ENCODE results near the gene PCDH7. TPM values are rescaled to one million over a fixed set of nuclear protein-coding genes. Genes with fewer than 3 reads are reported as not detected.

PCDH7 gene
- total RNA-seq, 3 donors from 2014 or later: 4.5 to 104 (median 10.6) TPM

GRCh38 chr4:30720661-30721184 lies 554 bp downstream of the PCDH7 start:
- H3K4me3 ChIP-seq: peak overlapping the region; percentile 6
- DNase-seq (peak in 2 of 3 donors; percentile 13 to 51), ATAC-seq (peak; percentile 5)
- H3K9me3 ChIP-seq: no peaks in the 10 kb centered on the region
- TF ChIP-seq, protein P1, sequence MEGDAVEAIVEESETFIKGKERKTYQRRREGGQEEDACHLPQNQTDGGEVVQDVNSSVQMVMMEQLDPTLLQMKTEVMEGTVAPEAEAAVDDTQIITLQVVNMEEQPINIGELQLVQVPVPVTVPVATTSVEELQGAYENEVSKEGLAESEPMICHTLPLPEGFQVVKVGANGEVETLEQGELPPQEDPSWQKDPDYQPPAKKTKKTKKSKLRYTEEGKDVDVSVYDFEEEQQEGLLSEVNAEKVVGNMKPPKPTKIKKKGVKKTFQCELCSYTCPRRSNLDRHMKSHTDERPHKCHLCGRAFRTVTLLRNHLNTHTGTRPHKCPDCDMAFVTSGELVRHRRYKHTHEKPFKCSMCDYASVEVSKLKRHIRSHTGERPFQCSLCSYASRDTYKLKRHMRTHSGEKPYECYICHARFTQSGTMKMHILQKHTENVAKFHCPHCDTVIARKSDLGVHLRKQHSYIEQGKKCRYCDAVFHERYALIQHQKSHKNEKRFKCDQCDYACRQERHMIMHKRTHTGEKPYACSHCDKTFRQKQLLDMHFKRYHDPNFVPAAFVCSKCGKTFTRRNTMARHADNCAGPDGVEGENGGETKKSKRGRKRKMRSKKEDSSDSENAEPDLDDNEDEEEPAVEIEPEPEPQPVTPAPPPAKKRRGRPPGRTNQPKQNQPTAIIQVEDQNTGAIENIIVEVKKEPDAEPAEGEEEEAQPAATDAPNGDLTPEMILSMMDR (IDR thresholded peaks at IDR 0.05): no peak
- H3K4me1 ChIP-seq (ENCODE audit: low read depth): peaks cover 40% of the 10 kb centered on the region
- intact Hi-C loops (cut with DNase I, micrococcal nuclease): no loop called here
- H3K36me3 ChIP-seq (ENCODE audit: low read depth): no peaks in the 10 kb centered on the region

- peak; percentile 69 for ATAC-seq
- DNase-seq: peak; percentile 24 to 69 (median 50)
- TF ChIP-seq, protein P1 (IDR thresholded peaks at IDR 0.05): peak; percentile 11
- intact Hi-C loops (cut with DNase I, micrococcal nuclease): no loop called here
- H3K9me3 ChIP-seq: no peaks in the 10 kb centered on the region
- H3K4me1 ChIP-seq (ENCODE audit: low read depth): peaks cover 40% of the 10 kb centered on the region
- peak overlapping the region; percentile 6 for H3K4me3 ChIP-seq
- H3K36me3 ChIP-seq (ENCODE audit: low read depth): no peaks in the 10 kb centered on the region
Measured at GRCh38 chr4:30721185-30722091, 1.3 kb downstream of the PCDH7 start.

DNA sequence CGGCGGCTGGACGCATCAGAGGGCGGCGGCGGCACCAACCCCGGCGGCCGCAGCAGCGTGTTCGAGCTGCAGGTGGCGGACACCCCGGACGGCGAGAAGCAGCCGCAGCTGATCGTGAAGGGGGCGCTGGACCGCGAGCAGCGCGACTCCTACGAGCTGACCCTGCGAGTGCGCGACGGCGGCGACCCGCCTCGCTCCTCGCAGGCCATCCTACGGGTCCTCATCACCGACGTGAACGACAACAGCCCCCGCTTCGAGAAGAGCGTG lies 1.9 kb downstream of the PCDH7 start:
- intact Hi-C loops (cut with DNase I, micrococcal nuclease): no loop called here
- no peak overlapping the region for H3K4me3 ChIP-seq
- no peaks in the 10 kb centered on the region for H3K36me3 ChIP-seq (ENCODE audit: low read depth)
- ATAC-seq: no peak
- peaks cover 40% of the 10 kb centered on the region for H3K4me1 ChIP-seq (ENCODE audit: low read depth)
- DNase-seq: peak in 1 of 3 donors; percentile 49
- TF ChIP-seq, protein P1 (IDR thresholded peaks at IDR 0.05): no peak
- no peaks in the 10 kb centered on the region for H3K9me3 ChIP-seq

- H3K4me3 ChIP-seq: no peak overlapping the region
- TF ChIP-seq, protein P1 (IDR thresholded peaks at IDR 0.05): no peak
- no peaks in the 10 kb centered on the region for H3K36me3 ChIP-seq (ENCODE audit: low read depth)
- ATAC-seq: no peak
- H3K4me1 ChIP-seq (ENCODE audit: low read depth): peaks cover 35% of the 10 kb centered on the region
- peak; percentile 5 to 49 (median 27) for DNase-seq
- H3K9me3 ChIP-seq: no peaks in the 10 kb centered on the region
- intact Hi-C loops (cut with DNase I, micrococcal nuclease): no loop called here
Measured at GRCh38 chr4:30722359-30723200, 2.4 kb downstream of the PCDH7 start.

- DNase-seq: no peak
- intact Hi-C loops (cut with DNase I, micrococcal nuclease): no loop called here
- no peaks in the 10 kb centered on the region for H3K9me3 ChIP-seq
- no peak for ATAC-seq
- H3K4me3 ChIP-seq: no peak overlapping the region
- H3K36me3 ChIP-seq (ENCODE audit: low read depth): no peaks in the 10 kb centered on the region
- H3K4me1 ChIP-seq (ENCODE audit: low read depth): peaks cover 28% of the 10 kb centered on the region
- TF ChIP-seq, protein P1 (IDR thresholded peaks at IDR 0.05): no peak
Measured at GRCh38 chr4:30723201-30723955, 3.2 kb downstream of the PCDH7 start.

Measured in mucosa of descending colon (tissue), 3 donors.